Activated naive CD8-positive, alpha-beta T cell treated with anti-CD3 and anti-CD28 coated beads, Interleukin-2, amount 50 U/mL, for 16 hours (primary cell): ENCODE data around the gene HCN2.

ENCODE experiments used
- DNase-seq: peaks from one replicate; pipeline ENCODE4 v3.0.0-alpha.2; 2020; ENCODE audit warnings: low read depth, low spot score

HCN2 gene

DNA sequence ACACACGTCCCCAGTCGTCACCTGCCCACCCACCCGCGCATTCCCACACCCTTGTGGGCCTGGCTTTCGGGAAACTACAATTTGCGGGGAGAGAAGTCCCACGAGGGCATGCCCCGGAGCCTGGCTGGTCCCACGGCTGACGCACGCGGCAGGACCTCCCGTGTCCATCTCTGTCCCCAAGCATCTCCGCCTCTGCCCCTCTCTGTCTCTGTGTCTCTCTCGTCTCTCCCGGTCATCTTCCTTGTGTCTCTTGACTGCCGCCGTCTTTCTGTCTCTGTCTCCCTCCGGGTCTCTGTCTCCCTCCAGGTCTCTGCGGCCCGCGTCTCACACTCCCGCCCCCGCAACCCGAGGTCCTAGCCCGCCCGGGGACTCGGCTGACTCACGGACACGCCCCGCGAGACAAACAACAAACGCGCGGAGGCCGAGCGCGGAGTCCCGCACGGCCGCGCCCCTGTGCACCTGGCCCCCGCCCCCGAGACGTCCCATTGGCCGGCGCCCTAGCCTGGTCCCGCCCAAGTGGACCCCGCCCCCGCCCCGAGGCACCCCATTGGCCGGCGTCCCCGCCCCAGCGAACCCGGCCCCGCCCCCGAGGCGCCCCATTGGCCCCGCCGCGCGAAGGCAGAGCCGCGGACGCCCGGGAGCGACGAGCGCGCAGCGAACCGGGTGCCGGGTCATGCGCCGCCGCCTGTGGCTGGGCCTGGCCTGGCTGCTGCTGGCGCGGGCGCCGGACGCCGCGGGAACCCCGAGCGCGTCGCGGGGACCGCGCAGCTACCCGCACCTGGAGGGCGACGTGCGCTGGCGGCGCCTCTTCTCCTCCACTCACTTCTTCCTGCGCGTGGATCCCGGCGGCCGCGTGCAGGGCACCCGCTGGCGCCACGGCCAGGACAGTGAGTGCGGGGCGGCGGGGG lies 49.8 kb downstream of the HCN2 start, which contains the start of gene FGF22:
TSS of gene FGF22 (plus strand) at position 627 of the 908 bp plus-strand sequence. CDS start at position 674, 47 bp downstream.
- peak; percentile 89 for DNase-seq

DNA sequence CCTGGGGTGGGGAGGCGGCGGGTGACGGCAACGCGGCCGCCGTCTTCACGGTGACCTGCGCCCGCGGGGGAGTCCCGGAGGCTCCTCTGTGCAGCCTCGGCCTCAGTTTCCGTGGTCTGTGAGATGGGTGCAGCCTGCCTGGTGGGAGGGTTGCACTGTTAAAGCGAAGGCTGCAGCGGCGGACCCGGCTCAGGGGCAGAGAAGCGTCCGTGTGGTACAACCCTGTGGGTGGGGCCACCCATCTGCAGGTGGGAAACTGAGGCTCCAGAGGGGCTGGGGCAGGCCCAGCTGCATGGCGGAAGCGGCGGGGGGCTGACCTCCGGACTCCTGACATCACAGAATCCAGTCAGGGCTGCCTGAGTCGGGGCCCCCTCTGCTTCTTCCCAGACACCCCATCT lies 50.5 kb downstream of the HCN2 start:
- no peak for DNase-seq

DNA sequence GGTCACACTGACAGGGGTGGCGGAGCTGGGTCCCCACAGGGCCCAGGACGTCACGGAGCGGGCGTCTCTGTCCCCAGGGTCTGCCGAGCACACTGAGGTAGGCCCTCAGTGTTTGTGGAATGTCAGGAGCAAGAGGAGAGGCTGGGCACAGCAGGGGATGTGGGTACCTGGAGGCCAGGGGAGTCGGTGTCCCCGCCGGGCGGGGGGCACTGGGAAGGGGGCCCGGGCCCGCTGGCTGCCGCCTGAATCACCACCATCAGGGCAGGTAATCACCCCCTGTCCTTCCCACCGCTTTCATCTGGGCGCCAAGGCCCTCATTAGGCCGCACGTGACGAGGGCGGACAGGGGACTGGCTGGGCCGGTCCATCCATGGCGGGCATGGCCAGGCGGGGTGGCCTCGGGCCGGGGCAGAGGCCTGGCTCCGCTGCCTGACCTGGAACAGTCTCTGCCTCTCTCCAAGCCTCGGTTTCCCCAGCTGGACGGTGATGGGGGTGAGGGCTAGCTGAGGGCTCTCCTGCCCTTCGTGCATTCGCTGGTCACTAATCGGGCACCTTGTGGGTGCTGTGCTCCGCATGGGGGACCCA lies 51.0 kb downstream of the HCN2 start:
- no peak for DNase-seq

DNA sequence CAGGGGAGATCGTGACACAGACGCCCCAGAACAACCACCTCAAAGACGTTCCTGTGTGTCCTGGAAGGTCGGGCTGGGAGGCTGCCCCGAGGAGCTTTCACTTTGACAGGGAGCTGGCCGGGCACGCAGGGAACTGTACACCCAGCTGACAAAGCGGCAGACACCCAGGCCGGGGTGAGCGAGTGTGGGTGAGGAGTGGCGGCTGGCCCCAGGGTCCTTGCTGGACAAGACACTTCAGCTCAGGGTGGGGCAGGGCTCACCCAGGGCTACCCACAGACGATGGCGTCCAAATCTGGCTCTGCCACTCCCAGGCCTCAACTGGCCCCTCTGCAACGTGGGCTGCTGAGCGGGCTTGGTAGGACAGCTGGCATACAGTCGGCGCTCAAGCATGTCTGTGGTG lies 52.0 kb downstream of the HCN2 start:
- DNase-seq, result no peak

DNA sequence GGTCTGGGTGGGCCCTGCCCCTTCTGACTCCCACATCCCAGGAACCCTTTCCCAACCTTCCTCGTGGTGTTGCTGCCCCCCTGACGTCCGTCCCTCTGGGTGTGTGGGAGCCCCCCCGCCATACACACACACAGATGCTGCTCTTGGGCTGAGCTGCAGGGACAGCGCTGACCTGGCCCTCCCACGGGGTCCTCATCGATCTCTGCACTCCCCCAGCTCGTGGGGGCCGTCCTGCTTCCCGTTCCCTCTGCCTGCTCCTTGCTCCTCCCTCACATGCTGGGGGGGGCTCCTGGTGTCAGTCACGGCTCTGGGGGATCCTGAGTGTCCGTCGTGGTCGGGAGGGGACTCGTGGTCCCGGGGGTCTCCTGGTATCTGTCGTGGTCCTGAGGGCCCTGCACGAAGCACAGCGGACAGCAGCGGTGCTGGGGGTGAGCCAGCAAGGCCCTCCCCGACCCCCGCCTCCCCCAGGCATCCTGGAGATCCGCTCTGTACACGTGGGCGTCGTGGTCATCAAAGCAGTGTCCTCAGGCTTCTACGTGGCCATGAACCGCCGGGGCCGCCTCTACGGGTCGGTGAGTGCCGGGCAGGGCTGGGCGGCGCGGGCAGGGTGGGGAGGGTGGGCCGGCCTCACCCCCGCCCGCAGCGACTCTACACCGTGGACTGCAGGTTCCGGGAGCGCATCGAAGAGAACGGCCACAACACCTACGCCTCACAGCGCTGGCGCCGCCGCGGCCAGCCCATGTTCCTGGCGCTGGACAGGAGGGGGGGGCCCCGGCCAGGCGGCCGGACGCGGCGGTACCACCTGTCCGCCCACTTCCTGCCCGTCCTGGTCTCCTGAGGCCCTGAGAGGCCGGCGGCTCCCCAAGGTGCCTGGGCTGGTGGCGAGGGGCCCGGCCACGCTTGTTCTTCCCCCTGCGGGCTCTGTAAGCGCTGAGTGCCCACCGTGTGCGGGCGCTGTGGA lies 53.4 kb downstream of the HCN2 start:
- no peak for DNase-seq

DNA sequence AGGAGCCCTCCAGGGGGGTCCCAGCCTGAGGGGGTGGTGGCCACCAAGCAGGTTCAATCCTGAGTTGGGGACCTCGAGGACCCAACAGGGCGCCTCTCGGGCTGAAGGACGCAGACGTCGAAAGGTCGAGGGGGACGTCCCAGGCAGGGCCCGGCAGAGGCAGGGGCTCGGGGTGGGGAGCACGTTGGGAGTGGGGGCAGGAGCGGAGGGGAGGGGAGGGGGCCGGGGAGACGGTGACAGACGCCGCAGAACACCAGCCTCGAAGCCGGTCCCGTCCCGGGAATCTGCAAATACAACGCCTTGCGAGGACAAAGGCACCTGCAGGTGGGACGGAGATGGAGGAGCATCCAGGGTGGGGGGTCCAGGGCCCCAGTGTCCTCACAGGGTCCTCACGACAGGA lies 54.1 kb downstream of the HCN2 start:
- no peak for DNase-seq

DNA sequence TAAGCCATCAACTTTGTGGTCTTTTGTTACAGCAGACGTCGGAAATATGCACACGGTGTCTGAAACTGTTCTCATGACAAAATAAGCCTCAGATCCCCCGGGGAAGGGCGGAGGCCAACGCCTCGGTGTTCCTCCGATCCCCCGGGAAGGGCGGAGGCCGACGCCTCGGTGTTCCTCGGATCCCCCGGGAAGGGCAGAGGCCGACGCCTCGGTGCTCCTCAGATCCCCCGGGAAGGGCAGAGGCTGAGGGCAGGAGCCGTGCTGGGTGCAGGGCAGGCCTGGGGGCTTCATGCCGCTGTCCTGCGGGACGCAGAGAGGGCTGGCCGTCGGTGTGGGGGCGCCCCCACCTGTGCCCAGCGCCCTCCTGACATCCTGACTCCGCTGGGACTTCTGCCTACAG lies 54.7 kb downstream of the HCN2 start:
- no peak for DNase-seq

DNA sequence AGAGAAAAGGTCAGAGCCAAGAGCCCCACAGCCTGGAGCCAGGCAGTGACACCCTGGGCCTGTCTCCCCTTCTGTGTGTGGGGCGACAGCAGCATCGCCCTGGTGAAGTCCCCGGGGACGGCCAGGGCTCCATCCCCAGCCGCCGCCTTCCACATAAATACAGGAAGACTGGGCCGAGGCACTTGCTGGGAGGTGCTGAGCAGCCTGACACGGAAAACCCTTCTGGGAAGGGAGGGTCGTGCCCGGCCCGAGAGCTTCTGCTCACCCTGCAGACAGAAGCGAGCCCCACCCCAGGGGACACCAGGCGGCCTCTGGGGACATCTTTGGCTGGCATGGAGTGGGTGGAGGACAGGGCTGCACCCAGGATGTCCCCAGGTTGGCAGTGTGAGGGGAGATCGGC lies 55.1 kb downstream of the HCN2 start:
- DNase-seq, result no peak

DNA sequence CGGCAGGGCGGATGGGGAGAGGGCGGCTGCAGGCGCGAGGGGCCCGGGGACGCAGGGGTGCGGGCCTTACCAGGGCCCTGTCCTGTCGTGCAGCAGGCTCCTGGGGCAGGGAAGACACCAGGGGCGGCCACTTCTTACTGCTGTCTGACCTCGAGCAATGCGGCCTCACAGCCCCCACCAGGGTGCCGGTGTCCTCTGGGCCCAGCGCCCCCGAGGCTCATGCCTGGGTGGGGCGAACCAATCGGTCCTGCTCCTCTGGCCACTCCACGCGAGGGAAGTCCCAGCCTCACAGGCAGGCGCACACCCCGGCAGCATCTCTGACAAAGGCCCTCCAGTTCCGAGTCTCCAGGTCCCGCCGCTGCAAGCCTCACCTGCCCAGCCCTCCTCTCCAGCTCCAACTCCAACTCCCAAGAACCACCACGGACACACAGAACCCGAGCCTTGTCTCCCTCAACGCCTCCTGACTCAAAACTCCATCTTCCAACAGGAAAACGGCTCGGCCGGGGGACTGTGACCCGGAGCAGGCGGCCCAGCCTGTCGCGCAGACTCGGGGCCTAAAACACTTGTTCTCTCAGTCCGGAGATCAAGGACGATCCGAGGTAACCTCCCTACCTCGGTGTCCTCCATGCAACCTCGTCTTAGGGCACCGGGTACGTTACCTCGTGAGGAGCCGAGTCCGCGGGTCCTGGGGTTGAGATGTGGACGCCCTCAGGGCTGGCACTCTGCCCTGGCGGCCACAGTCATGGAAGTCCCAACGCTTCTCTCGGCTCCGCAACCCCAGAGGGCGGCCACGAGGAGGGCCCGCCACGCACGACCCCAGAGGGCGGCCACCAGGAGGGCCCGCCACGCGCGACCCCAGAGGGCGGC lies 56.5 kb downstream of the HCN2 start:
- DNase-seq, result no peak

DNA sequence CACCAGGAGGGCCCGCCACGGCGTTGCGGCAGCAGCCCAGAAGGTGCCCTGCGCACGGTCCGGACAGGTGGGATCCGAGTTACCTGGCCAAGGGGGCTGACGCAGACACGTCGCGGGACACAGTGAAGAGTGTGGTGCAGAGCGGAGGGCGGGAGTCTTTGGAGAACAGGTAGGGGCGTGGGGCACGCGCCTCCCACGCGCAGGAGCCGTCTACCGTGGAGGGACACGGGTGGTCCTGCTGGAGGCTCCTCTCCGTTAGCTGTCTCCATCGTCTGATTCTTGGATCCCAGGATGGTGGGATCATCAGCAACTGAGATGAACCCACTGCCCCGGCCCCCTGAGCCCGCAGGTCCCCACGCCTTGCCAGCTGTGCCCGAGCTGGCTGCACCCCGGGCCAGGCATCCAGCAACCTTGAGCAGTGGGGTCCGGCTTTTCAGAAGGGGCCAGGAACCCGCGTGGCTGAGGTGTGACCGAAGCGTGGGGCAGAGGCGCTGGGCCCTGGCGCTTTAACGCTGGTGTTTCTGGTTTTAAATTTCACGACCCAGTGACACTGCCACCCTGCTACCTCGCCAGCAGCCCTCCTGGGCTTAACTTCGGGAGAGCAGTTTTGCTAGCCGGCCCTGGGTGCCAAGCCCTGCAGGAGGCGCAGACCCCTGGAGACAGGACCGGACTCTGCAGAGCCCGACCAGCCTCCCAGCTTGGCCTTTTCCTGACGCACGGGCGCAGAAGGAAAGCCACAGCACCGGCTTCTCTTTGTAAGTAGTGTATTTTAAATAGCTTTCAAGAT lies 57.3 kb downstream of the HCN2 start:
- no peak for DNase-seq

DNA sequence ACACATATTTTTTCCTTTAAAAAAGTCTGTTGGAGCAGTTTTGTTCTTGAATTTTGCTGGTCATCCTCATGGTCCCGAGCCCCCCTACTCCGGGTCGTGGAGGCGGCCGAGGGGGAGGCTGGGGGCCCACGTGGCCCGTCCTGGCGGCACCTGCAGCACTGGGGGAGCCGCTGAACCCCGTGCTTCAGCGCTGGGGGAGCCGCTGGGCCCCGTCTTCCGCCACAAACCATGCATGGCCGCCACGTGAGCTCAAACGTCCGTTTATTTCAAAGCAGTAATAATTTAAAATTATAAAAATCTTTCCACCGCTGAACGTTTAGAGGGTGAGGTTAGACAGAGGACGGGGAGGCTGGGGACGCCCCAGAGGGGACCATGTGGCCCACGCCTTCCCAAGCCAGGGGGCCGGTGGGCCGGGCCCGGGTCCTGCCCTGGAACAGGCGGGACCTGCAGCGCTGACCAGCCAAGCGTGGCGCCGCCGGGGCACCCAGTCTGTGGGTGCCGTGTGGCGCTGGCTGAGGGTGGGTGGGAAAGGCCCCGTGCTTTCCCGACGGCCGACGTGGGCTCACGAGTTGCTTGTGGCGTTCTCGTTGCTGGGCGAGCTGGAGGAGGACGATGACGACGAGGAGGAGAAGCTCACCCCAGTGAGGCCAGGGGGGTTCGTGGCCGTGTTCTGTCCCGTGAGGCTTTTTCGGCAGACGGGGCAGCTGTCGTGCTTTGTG lies 58.0 kb downstream of the HCN2 start:
- DNase-seq, result no peak

DNA sequence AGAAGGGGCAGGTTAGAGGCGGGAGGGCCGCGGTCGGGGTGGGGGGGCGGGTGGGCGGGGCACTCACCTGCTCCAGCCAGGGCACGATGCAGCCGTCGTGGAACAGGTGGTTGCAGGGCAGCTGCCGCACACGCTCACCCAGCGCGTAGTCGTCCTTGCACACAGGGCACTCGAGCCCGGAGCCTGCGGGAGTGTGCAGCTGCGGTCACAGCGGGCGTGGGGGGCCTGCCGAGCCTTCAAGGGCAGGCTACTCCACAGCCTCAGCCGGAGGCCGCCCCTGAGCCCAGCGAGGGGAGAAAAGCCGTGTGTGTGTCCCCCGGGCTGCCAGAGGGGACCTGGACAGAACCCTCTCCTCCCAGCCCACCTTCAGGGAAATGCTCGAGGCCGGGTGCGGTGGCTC lies 58.6 kb downstream of the HCN2 start:
- DNase-seq, result no peak

DNA sequence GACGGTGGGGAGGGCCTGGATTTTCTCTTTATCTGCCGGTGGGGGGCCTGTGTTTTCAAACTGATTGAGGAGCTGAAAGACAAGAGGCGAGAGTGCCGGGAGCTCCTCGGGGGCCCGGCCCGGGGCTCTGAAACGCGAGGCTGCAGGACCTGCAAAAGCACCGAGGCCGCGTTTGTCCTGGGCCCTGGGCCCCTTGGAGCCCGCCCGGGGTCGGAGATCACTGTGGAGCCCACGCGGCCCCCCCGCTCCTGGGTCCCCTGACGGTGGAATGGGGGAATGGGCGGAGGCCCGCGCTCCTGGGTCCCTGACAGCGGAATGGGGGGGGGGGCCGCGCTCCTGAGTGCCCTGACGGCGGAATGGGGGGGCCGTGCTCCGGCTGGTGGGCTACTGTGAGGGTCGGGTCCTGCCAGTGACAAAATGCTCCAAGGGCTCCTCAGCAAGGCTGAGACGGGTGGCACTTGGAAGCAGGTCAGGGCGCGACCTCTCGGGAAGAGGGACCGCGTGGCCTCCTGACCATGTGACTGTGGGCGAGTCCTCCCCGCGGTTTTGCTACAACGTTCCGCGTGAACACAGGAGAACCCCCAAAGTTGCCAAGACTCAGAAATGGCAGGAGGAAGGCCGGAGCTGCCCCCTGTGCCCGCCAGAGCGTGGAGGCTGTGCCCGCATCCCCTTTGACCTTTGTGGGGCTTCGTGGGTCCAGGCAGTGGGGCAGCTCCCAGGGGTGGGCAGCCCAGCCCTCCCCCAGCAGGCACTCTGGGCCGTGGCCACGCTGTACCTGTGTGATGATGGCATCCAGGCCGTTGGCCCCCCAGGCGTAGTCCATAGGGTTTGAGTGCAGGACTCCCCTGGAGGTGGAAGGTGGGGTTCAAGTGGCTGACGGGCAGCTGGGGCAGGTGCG lies 59.5 kb downstream of the HCN2 start:
- DNase-seq, result no peak

DNA sequence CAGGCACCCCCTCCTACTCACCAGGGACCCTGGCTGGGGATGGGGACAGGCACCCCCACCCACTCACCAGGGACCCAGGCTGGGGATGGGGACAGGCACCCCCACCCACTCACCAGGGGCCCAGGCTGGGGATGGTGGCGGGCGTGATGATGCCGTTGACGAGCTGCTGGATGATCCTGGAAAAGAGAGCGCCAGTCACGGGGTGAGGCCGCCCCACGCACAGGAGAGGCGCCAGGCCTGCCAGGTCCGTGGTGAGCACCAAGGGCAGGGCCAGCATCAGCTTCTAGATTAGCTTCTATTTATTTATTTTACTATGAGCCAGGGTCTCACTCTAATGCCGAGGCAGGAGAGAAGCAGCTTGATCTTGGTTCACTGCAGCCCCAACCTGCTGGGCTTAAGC lies 60.4 kb downstream of the HCN2 start:
- no peak for DNase-seq

DNA sequence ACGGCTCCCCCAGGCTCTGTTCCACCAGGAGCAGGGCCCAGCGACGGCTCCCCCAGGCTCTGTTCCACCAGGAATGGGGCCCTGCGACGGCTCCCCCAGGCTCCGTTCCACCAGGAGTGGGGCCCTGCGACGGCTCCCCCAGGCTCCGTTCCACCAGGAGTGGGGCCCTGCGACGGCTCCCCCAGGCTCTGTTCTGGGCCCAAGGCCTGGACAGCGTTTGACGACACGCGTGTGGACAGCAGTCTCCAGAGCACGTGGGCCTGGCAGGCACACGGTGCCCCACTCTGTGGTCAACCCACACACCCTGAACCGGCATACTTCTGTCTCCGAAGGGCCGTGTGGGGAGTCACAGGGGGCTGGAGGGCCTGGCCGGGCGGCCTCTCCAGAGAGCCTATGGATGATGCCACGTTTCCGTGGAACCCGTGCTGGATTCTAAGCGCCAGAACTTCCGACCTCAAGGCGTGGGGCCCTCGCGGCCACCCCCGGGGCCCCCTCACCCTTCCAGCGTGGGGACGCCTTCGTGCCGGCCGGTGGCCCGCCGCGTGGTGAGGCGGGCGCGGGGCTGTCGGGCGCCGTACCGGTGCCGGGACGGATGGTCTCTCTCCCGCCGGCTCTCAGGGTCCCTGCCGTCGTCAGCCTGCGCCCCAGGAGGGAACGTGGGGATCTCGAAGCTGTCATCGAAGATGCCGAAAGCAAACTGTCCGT lies 61.6 kb downstream of the HCN2 start:
- no peak for DNase-seq

DNA sequence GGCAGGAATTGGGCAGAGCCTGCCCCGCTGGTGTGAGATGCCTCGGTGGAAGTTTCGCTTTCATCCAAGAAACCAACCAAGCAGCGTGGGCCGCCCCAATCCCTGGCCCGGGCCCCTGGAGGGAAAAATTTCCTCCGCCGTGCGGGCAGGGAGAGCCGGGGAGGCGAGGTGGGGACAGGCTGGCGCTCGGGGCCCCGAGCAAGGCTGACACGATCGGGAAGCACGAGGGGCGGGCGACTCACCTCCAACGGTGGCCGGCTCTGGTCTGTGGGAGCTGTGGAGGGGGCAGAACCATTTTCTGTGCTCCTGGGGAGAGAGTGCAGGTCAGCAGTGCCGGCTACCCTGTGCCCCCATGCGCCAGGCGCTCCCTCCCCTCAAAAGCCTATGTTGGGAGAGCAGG lies 62.3 kb downstream of the HCN2 start:
- DNase-seq, result no peak

DNA sequence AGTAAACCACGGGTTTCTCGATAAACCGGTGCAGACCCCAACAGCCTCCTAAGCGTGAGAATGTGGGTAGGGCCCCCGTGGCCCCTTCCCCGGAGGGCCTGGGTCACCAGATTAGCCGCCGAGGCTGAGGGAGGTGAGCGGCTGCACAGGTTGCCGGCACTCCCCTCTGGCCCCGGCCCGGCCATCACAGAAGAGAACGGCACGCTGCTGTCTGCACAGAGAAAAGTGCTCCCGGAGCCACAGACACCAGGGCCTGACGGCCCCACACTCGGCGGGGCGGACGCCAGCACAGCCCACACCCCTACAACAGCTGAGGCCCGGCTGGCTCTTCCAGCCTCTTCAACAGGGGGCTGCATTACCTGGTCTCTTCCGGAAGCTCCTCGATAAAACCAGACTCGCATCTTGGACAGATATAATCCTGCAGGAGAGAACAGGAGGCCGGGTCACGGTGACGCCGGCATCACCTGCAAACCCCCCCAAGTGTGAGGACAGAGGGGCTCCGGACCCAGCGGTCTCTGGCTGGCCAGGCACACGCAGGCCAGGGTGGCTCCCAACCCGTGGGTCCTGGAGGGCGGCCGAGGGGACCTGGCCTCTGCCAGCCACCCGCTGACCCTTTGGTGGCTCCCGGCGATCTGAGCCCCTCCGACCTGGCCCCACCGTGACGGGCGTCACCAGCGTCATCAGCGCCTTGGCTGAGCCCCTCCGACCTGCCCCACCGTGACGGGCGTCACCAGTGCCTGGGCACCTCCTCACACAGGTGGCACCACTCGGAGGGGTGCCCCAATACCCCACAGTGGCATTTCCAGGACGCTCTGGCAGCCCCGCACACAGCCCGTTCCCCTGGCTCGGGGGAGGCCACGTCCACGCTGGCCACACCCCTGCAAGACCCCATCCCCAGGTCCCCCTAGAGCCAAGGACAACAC lies 63.0 kb downstream of the HCN2 start:
- DNase-seq, result no peak
